IMR-90 (cell line): Measurements from ENCODE around the gene TIMM17B.

Experiments
- BHLHE40 ChIP-seq: fragments of 150-350 bp; IDR thresholded peaks from 2 replicates; pipeline ENCODE4 v1.6.1; 2016; ENCODE audit warnings: mild to moderate bottlenecking, low read depth, low read length
- CEBPB ChIP-seq: IDR thresholded peaks from 2 replicates; pipeline ENCODE4 v1.6.1; 2012; ENCODE audit warnings: low read depth, low read length, improper control_type of control experiment
- FOS ChIP-seq: fragments of 150-350 bp; IDR thresholded peaks from 2 replicates; pipeline ENCODE4 v1.6.1; 2016; ENCODE audit warnings: low read depth, low read length
- MAFK ChIP-seq: IDR thresholded peaks from 2 replicates; pipeline ENCODE4 v1.6.1; 2012; ENCODE audit warnings: low read depth, low read length, improper control_type of control experiment
- MAZ ChIP-seq: IDR thresholded peaks from 2 replicates; pipeline ENCODE4 v1.6.1; 2012; ENCODE audit warnings: low read depth, mild to moderate bottlenecking, low read length, improper control_type of control experiment, moderate library complexity, borderline replicate concordance
- MXI1 ChIP-seq: IDR thresholded peaks from 2 replicates; pipeline ENCODE4 v1.6.1; 2012; ENCODE audit warnings: low read depth, mild to moderate bottlenecking, low read length, moderate library complexity, borderline replicate concordance
- NFE2L2 ChIP-seq: fragments of 150-350 bp; IDR thresholded peaks from 2 replicates; pipeline ENCODE4 v1.6.1; 2016; ENCODE audit warnings: low read depth, mild to moderate bottlenecking, low read length
- POLR2A ChIP-seq: IDR thresholded peaks from 2 replicates; pipeline ENCODE4 v1.6.1; 2012; ENCODE audit warnings: mild to moderate bottlenecking, low read depth, low read length
- RAD21 ChIP-seq: IDR thresholded peaks from 2 replicates; pipeline ENCODE4 v1.6.1; 2012; ENCODE audit warnings: low read length, improper control_type of control experiment
- RFX5 ChIP-seq: IDR thresholded peaks from 2 replicates; pipeline ENCODE4 v1.8.0; 2012; ENCODE audit warnings: low read depth, mild to moderate bottlenecking, low read length, moderate library complexity
- SMC3 ChIP-seq: fragments of 150-350 bp; IDR thresholded peaks from 2 replicates; pipeline ENCODE4 v1.6.1; 2016; ENCODE audit warnings: low read depth, mild to moderate bottlenecking, antibody characterized with exemption, low read length, moderate library complexity
- USF2 ChIP-seq: fragments of 150-350 bp; IDR thresholded peaks from 2 replicates; pipeline ENCODE4 v1.6.1; 2017; ENCODE audit warnings: mild to moderate bottlenecking, antibody characterized with exemption, low read length, low read depth
- TF ChIP-seq, protein P1 (sequence below): conservative IDR thresholded peaks from 2 replicates; pipeline ENCODE4 v1.5.1; 2012; ENCODE audit warnings: mild to moderate bottlenecking, low read depth, low read length, improper control_type of control experiment

DNA sequence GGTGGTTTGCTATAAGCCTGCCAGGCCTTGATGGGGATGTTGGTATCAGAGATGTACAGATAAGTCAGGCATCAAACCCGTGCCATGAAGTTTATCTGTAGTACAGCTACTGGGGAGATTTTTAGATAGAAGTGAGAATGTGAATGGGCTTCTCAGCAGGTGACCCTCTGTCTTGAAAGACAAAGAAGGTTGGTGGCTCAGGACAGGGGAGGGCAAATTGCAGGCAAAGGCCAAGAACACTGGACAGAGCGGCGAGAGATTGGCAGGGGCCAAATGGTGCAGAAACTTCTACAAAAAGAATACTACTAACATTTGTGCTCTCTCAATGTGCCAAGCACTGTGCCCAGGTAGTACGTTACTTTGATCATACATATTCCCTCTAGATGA lies 23.1 kb upstream of the TIMM17B start:
- TF ChIP-seq, protein P1, sequence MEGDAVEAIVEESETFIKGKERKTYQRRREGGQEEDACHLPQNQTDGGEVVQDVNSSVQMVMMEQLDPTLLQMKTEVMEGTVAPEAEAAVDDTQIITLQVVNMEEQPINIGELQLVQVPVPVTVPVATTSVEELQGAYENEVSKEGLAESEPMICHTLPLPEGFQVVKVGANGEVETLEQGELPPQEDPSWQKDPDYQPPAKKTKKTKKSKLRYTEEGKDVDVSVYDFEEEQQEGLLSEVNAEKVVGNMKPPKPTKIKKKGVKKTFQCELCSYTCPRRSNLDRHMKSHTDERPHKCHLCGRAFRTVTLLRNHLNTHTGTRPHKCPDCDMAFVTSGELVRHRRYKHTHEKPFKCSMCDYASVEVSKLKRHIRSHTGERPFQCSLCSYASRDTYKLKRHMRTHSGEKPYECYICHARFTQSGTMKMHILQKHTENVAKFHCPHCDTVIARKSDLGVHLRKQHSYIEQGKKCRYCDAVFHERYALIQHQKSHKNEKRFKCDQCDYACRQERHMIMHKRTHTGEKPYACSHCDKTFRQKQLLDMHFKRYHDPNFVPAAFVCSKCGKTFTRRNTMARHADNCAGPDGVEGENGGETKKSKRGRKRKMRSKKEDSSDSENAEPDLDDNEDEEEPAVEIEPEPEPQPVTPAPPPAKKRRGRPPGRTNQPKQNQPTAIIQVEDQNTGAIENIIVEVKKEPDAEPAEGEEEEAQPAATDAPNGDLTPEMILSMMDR, result no peak
- TF ChIP-seq SMC3, result no peak
- TF ChIP-seq MXI1, result no peak
- TF ChIP-seq MAZ, result no peak
- no peak for TF ChIP-seq USF2
- no peak for TF ChIP-seq RAD21
- TF ChIP-seq POLR2A, result no peak
- TF ChIP-seq RFX5, result no peak
- no peak for TF ChIP-seq MAFK
- no peak for TF ChIP-seq CEBPB
- no peak for TF ChIP-seq NFE2L2
- TF ChIP-seq BHLHE40, result no peak
- no peak for TF ChIP-seq FOS
